Measurements from ENCODE around the gene PMPCA.

PMPCA gene

GRCh38 chr9:136374183-136374575, 36.3 kb upstream of the PMPCA start:
- no peak for DNase-seq

GRCh38 chr9:136375096-136375495, 35.4 kb upstream of the PMPCA start:
- DNase-seq, result no peak

- no peak for DNase-seq
Measured at GRCh38 chr9:136376457-136376856, 34.0 kb upstream of the PMPCA start.

GRCh38 chr9:136377341-136378169, 32.9 kb upstream of the PMPCA start:
- DNase-seq, result no peak

GRCh38 chr9:136378170-136379002, 32.1 kb upstream of the PMPCA start:
- DNase-seq, result no peak

GRCh38 chr9:136379003-136379287, 31.5 kb upstream of the PMPCA start:
- DNase-seq, result no peak

- no peak for DNase-seq
Measured at GRCh38 chr9:136379401-136379800, 31.1 kb upstream of the PMPCA start.

GRCh38 chr9:136379891-136380290, 30.6 kb upstream of the PMPCA start:
- DNase-seq, result no peak

GRCh38 chr9:136380381-136380780, 30.1 kb upstream of the PMPCA start:
- no peak for DNase-seq

GRCh38 chr9:136381311-136381710, 29.1 kb upstream of the PMPCA start:
- no peak for DNase-seq

- no peak for DNase-seq
Measured at GRCh38 chr9:136381966-136382513, 28.4 kb upstream of the PMPCA start.

GRCh38 chr9:136383436-136383835, 27.0 kb upstream of the PMPCA start:
- DNase-seq, result no peak

GRCh38 chr9:136385015-136385414, 25.4 kb upstream of the PMPCA start:
- no peak for DNase-seq

GRCh38 chr9:136386018-136386417, 24.4 kb upstream of the PMPCA start:
- no peak for DNase-seq

- no peak for DNase-seq
Measured at GRCh38 chr9:136387217-136387616, 23.2 kb upstream of the PMPCA start.

- DNase-seq, result no peak
Measured at GRCh38 chr9:136389396-136389795, 21.1 kb upstream of the PMPCA start.

GRCh38 chr9:136391737-136392537, 18.5 kb upstream of the PMPCA start:
- DNase-seq, result no peak

GRCh38 chr9:136392538-136393449, 17.7 kb upstream of the PMPCA start:
- DNase-seq, result no peak

GRCh38 chr9:136393531-136393930, 16.9 kb upstream of the PMPCA start:
- DNase-seq, result no peak

GRCh38 chr9:136394312-136395019, 16.0 kb upstream of the PMPCA start:
- no peak for DNase-seq

- DNase-seq, result no peak
Measured at GRCh38 chr9:136395020-136395340, 15.5 kb upstream of the PMPCA start.

Data from right forelimb (tissue), 1 donor.